SU-DHL-6 (cell line): ENCODE data around the gene RAB26.

Experiments
- CTCF ChIP-seq: fragments of 200-600 bp; sonication (generic); IDR thresholded peaks from one replicate; pipeline ENCODE4 v1.5.1; 2017; ENCODE audit warnings: antibody characterized with exemption, mild to moderate bottlenecking, low read length, moderate library complexity; ENCODE audit not compliant: insufficient read depth, poor library complexity, severe bottlenecking
- EZH2phosphoT487 ChIP-seq: fragments of 200-600 bp; sonication (generic), shearing (Covaris generic); conservative IDR thresholded peaks from 2 replicates; pipeline ENCODE4 v1.6.1; 2018; ENCODE audit warnings: mild to moderate bottlenecking, antibody characterized with exemption, low read length, moderate library complexity, mixed read lengths

DNA sequence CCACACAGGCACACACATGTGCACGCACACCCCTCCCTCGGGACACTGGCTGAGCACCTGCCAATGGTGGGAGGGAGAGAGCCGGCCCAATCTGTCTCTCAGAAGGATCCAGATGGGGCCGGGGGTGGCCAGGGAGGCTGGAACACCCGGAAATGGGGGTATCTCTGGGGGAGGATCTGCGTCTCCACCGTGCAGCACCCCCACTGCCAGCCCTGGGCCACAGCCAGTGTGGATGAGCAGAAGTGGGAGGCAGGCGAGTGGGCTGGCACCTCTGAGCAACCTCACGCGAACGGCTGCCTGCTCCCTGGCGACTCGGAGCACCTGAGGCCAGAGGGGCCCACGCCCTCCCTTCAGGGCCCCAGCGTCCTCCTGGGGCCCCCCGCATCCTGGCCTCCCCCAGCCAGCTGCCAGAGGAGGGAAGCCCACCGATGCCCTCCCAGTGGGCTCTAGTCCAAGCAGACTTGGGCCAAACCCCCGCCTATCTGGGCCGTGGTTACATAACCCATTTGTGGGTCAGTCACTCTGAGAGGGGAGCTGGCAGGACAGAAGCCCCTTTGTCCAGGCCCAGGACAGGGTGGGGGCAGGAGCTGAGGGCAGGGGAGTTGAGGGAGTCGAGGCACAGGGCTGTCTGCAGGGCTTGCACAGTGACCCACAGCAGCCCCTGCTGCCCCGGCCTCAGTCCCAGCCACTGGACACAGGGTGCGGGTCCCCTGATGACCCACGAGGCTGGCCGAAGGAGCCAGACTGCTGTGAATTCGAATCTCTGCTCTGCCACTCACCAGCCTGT is 42.4 kb downstream of the RAB26 start:
- no peak for TF ChIP-seq CTCF
- TF ChIP-seq EZH2phosphoT487: no peak
